Neuron (in vitro differentiated cells): ENCODE data around the gene SLC17A9.
"Not testable (repeated sequence)": the region's sequence is repeated elsewhere in the genome, so short reads cannot be mapped to it uniquely, and the experiment has no call there.

Experiments used
- H2AFZ ChIP-seq: one replicate; pipeline ENCODE4 v1.6.1; 2013; ENCODE audit warnings: low read depth, mild to moderate bottlenecking, inconsistent platforms, low read length, moderate library complexity
- H3K27me3 ChIP-seq: one replicate; pipeline ENCODE4 v1.6.1; 2013; ENCODE audit warnings: low read length; ENCODE audit not compliant: insufficient read depth
- H3K36me3 ChIP-seq: one replicate; pipeline ENCODE4 v1.6.1; 2013; ENCODE audit warnings: low read length; ENCODE audit not compliant: insufficient read depth
- H3K4me1 ChIP-seq: one replicate; pipeline ENCODE4 v1.6.1; 2013; ENCODE audit warnings: low read length; ENCODE audit not compliant: insufficient read depth
- H3K4me3 ChIP-seq: 2 replicates; pipeline ENCODE4 v1.5.1; 2013; ENCODE audit warnings: mild to moderate bottlenecking, low read length, moderate library complexity
- H3K9me3 ChIP-seq: one replicate; pipeline ENCODE4 v1.6.1; 2013; ENCODE audit warnings: low read length

The SLC17A9 gene

GRCh38 chr20:62959101-62959971 lies 6.8 kb downstream of the SLC17A9 start:
- no peak overlapping the region for H2AFZ ChIP-seq
- peaks cover 4% of the 10 kb centered on the region for H3K4me1 ChIP-seq
- H3K4me3 ChIP-seq, result no peak overlapping the region
- no peaks in the 10 kb centered on the region for H3K36me3 ChIP-seq
- H3K9me3 ChIP-seq, result no peaks in the 10 kb centered on the region
- peaks cover 18% of the 10 kb centered on the region for H3K27me3 ChIP-seq

GRCh38 chr20:62959998-62960436 lies 7.5 kb downstream of the SLC17A9 start:
- Histone ChIP-seq H3K4me3 (no peak overlapping the region), H3K4me1 (no peaks in the 10 kb centered on the region), H2AFZ (no peak overlapping the region), H3K36me3 (no peaks in the 10 kb centered on the region), H3K9me3 (no peaks in the 10 kb centered on the region), H3K27me3 (peaks cover 21% of the 10 kb centered on the region)

DNA sequence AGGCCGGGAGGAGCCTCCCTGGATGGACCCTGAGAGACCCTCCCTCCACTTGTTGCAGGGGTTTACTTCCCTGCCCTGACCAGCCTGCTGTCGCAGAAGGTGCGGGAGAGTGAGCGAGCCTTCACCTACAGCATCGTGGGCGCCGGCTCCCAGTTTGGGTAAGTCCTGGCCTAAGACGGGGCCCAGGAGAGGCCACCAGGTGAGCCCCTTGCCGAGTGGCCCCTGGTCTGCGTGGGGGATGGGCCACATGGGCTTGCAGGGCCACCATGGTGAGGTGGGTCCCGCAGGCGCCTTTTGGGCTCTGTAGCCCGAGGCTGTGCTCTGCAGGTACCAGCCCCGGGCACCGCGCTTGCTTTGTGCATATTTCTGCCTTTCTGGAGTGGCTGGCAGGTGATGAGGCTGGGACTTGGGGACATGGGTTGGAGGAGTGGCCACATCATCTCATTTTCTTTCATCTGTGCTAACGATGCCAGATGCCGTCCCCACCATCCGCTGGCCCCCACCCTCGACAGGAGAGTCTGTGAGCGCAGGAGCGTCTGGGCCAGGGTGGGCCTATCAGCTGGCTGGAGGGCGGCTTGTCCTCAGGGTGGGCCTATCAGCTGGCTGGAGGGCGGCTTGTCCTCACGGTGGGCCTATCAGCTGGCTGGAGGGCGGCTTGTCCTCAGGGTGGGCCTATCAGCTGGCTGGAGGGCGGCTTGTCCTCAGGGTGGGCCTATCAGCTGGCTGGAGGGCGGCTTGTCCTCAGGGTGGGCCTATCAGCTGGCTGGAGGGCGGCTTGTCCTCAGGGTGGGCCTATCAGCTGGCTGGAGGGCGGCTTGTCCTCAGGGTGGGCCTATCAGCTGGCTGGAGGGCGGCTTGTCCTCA lies 8.2 kb downstream of the SLC17A9 start:
- not testable (repeated sequence) for H3K4me1 ChIP-seq, H2AFZ ChIP-seq, H3K4me3 ChIP-seq, H3K9me3 ChIP-seq, H3K36me3 ChIP-seq
- peaks cover 27% of the 10 kb centered on the region for H3K27me3 ChIP-seq

- H3K4me3 ChIP-seq, result no peak overlapping the region
- H3K36me3 ChIP-seq, result no peaks in the 10 kb centered on the region
- peaks cover 28% of the 10 kb centered on the region for H3K27me3 ChIP-seq
- H3K4me1 ChIP-seq, result no peaks in the 10 kb centered on the region
- no peak overlapping the region for H2AFZ ChIP-seq
- H3K9me3 ChIP-seq, result no peaks in the 10 kb centered on the region
These were observed 8.8 kb downstream of the SLC17A9 start for GRCh38 chr20:62961310-62961783.

GRCh38 chr20:62961799-62962198 lies 9.3 kb downstream of the SLC17A9 start:
- Histone ChIP-seq H3K4me3 (no peak overlapping the region), H3K36me3 (no peaks in the 10 kb centered on the region), H2AFZ (no peak overlapping the region), H3K9me3 (no peaks in the 10 kb centered on the region), H3K27me3 (peaks cover 28% of the 10 kb centered on the region), H3K4me1 (no peaks in the 10 kb centered on the region)

DNA sequence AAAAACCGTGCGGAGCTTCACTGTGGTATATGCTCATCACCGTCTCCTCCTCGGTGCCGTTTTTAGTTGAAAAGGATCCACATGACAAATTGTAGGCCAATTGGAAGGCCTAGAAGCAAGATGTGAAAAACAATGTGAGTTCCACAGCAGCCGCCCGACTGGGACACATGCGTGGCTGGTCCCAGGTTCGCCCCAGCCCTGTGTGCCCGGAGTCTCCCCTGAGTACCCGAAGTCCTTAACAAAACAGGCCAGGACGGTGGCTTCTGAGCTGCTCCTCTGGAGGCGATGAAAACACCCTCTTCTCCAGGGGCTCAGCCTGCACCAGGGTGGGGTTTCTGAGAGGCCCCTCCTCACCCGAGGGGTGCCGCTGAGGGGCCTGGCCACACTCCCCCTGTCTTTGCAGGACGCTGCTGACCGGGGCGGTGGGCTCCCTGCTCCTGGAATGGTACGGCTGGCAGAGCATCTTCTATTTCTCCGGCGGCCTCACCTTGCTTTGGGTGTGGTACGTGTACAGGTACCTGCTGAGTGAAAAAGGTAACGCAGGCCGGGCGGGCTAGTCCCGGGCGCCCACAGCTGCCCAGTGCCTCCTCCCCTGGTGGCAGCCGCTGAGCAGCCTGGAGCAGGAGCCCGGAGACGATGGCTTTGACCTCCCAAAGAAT lies 9.8 kb downstream of the SLC17A9 start:
- H3K9me3 ChIP-seq, result no peaks in the 10 kb centered on the region
- H2AFZ ChIP-seq, result no peak overlapping the region
- H3K4me1 ChIP-seq, result no peaks in the 10 kb centered on the region
- no peak overlapping the region for H3K4me3 ChIP-seq
- no peaks in the 10 kb centered on the region for H3K36me3 ChIP-seq
- peaks cover 28% of the 10 kb centered on the region for H3K27me3 ChIP-seq

DNA sequence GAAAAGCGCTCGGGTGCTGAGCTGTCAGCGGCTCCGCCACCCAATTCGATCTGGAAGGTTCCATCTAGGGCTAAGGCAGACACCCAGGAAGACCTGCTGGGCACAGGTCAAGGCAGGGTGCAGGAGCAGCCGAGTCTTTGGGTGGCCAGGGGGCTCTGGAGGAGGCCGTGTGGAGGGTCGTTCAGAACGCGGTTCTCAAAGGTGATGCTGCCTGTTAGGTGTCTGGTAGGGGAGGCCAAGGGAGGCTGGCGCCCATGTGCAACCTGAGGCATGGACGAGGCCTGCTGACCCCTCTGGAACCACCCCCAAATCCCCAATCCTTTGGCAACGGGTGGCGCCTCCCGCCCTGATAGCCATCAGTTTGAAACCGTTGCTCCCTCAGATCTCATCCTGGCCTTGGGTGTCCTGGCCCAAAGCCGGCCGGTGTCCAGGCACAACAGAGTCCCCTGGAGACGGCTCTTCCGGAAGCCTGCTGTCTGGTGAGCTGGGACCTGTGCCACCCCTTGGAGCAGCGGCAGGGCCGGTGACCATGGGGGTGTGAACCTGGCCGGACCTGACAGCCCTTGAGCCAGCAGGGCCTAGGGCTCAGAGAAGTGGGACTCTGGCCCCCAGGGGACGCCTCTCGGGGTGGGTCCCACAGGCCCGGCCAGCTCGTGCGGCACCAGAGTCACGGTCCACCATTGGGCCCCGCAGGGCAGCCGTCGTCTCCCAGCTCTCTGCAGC lies 10.5 kb downstream of the SLC17A9 start:
- H3K27me3 ChIP-seq, result peaks cover 29% of the 10 kb centered on the region
- no peaks in the 10 kb centered on the region for H3K4me1 ChIP-seq
- no peak overlapping the region for H3K4me3 ChIP-seq
- no peaks in the 10 kb centered on the region for H3K36me3 ChIP-seq
- H3K9me3 ChIP-seq, result no peaks in the 10 kb centered on the region
- H2AFZ ChIP-seq, result no peak overlapping the region

DNA sequence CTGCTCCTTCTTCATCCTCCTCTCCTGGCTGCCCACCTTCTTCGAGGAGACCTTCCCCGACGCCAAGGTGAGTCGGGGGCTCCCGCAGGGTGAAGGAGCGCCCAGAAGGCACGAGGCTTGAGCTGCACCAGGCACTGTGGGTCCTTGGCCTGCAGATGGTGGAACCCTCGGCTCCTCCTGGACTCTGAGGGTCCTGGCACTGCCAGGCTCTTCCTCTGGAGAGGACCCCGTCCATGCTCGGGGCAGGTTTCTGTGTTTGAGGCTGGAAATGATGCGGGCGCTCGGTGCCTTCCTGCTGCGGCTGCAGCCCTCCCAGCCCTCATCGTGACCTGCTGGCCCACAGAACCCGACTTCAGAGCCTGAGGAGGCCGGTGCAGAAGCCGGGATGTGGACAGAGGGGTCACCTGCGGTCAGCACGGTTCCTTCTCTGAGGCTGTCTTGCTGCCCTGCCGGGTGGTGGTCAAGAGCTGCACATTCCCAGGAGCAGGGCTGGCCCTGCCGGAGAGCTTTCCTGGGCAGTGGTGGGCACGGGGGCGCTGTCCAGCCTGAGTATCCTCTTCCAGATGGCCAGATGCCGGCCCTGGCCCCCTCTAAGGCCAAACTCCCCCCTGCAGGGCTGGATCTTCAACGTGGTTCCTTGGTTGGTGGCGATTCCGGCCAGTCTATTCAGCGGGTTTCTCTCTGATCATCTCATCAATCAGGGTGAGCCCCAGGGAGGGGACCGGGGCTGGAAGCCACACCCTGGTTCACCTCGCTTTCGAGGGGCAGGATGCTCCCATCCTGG lies 11.3 kb downstream of the SLC17A9 start:
- Histone ChIP-seq H3K27me3 (peaks cover 34% of the 10 kb centered on the region), H3K4me3 (no peak overlapping the region), H3K9me3 (no peaks in the 10 kb centered on the region), H3K4me1 (no peaks in the 10 kb centered on the region), H3K36me3 (no peaks in the 10 kb centered on the region), H2AFZ (no peak overlapping the region)

- H3K4me3 ChIP-seq, result no peak overlapping the region
- H3K27me3 ChIP-seq, result peaks cover 41% of the 10 kb centered on the region
- no peaks in the 10 kb centered on the region for H3K36me3 ChIP-seq
These were observed 12.2 kb downstream of the SLC17A9 start for GRCh38 chr20:62964700-62965099.

DNA sequence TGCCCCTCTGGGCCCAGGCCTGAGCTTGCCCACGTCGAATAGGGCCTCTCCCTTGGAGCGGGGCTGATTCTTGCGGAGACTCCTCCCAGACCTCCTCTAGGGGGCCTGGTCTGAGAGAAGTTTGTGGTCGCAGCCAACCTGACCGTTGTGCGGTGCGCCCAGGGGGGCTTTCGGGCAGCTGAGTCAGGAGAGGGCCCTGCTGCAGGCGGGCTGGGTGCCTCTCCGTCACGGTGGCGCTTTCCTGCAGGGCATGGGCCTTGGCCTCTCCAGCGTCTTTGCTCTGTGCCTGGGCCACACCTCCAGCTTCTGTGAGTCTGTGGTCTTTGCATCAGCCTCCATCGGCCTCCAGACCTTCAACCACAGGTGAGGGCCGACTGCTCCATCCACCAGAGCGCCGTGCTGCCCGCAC lies 12.9 kb downstream of the SLC17A9 start:
- no peaks in the 10 kb centered on the region for H3K4me1 ChIP-seq
- peaks cover 46% of the 10 kb centered on the region for H3K27me3 ChIP-seq
- no peak overlapping the region for H3K4me3 ChIP-seq
- no peaks in the 10 kb centered on the region for H3K36me3 ChIP-seq
- no peaks in the 10 kb centered on the region for H3K9me3 ChIP-seq
- H2AFZ ChIP-seq, result no peak overlapping the region

More at GRCh38 chr20:62964700-62965099, 12.2 kb downstream of the SLC17A9 start:
- Histone ChIP-seq H2AFZ (no peak overlapping the region), H3K9me3 (no peaks in the 10 kb centered on the region), H3K4me1 (no peaks in the 10 kb centered on the region)

- Histone ChIP-seq H3K9me3 (no peaks in the 10 kb centered on the region), H3K36me3 (no peaks in the 10 kb centered on the region), H3K27me3 (peaks cover 51% of the 10 kb centered on the region), H3K4me3 (no peak overlapping the region), H2AFZ (no peak overlapping the region), H3K4me1 (no peaks in the 10 kb centered on the region)
These were observed 14.0 kb downstream of the SLC17A9 start for GRCh38 chr20:62966212-62967148.
